Endodermal cell (in vitro differentiated cells): ENCODE measurements around the gene ABHD8. TPM values are rescaled to one million over a fixed set of nuclear protein-coding genes. Genes with fewer than 3 reads are reported as not detected.
A peak's percentile ranks its signal among the peaks of the same experiment; 100 is the strongest.

Source experiments
- DNase-seq: peaks from one replicate; pipeline ENCODE4 v3.0.0-alpha.2; 2017
- H3K27ac ChIP-seq: 2 replicates; pipeline ENCODE4 v1.5.1; 2013; ENCODE audit warnings: mild to moderate bottlenecking, low read depth, low read length, moderate library complexity
- H3K27me3 ChIP-seq: 2 replicates; pipeline ENCODE4 v1.6.1; 2013; ENCODE audit warnings: mild to moderate bottlenecking, low read length, moderate library complexity; ENCODE audit not compliant: insufficient read depth, control insufficient read depth, poor library complexity, severe bottlenecking
- H3K36me3 ChIP-seq: 2 replicates; pipeline ENCODE4 v1.7.0; 2013; ENCODE audit warnings: mild to moderate bottlenecking, low read length, moderate library complexity; ENCODE audit not compliant: control insufficient read depth, insufficient read depth
- H3K4me1 ChIP-seq: one replicate; pipeline ENCODE4 v1.7.0; 2013; ENCODE audit warnings: low read length; ENCODE audit not compliant: control insufficient read depth, insufficient read depth
- H3K4me3 ChIP-seq: 2 replicates; pipeline ENCODE4 v1.5.1; 2013; ENCODE audit warnings: mild to moderate bottlenecking, low read length, moderate library complexity
- H3K9ac ChIP-seq: 2 replicates; pipeline ENCODE4 v1.6.1; 2013; ENCODE audit warnings: mild to moderate bottlenecking, low read length, moderate library complexity; ENCODE audit not compliant: poor library complexity, severe bottlenecking; ENCODE audit errors: extremely low read depth
- H3K9me3 ChIP-seq: 2 replicates; pipeline ENCODE4 v1.6.1; 2013; ENCODE audit warnings: mild to moderate bottlenecking, low read length, moderate library complexity; ENCODE audit not compliant: control insufficient read depth
- H3K27ac Mint-ChIP-seq: 2 replicates; pipeline ENCODE4 v1.8.0; 2020; ENCODE audit warnings: mixed read lengths
- H3K27me3 Mint-ChIP-seq: 2 replicates; pipeline ENCODE4 v1.8.0; 2021; ENCODE audit warnings: mild to moderate bottlenecking, mixed read lengths; ENCODE audit not compliant: insufficient read depth
- H3K36me3 Mint-ChIP-seq: 2 replicates; pipeline ENCODE4 v1.8.0; 2020; ENCODE audit warnings: low read depth, mixed read lengths
- H3K4me1 Mint-ChIP-seq: 2 replicates; pipeline ENCODE4 v1.8.0; 2020; ENCODE audit warnings: mixed read lengths
- H3K4me3 Mint-ChIP-seq: 2 replicates; pipeline ENCODE4 v1.8.0; 2020; ENCODE audit warnings: mild to moderate bottlenecking, moderate library complexity, mixed read lengths
- H3K9me3 Mint-ChIP-seq: 2 replicates; pipeline ENCODE4 v1.8.0; 2020; ENCODE audit warnings: mild to moderate bottlenecking, mixed read lengths
- WGBS, 2 experiments: methylation state at CpG; one replicate each; pipeline versions ENCODE4 v1.1.5 to v1.1.7; 2013; ENCODE audit warnings: missing lambda C conversion rate in 2 of 2, mixed read lengths in 1 of 2; ENCODE audit not compliant: insufficient coverage in 1 of 2, insufficient read length in 1 of 2; 5-methylcytosine and 5-hydroxymethylcytosine counted together
- total RNA-seq, 2 donors: library from RNA; stranded (reverse); fragmentation: NEBNext Ultra II Directional in 1 of 2; extraction: Animal tissue kit (Norgen Biotek cat#: 25700) in 1 of 2; gene quantifications; 2 replicates in 1 of 2; 3 replicates in 1 of 2; pipeline ENCODE4 v1.2.1, GENCODE V29; 2021
- TF ChIP-seq, protein P1 (sequence below): fragments of 200-600 bp; sonication (generic); conservative IDR thresholded peaks from 2 replicates; pipeline ENCODE4 v1.5.0; 2021; ENCODE audit warnings: antibody characterized with exemption, mild to moderate bottlenecking

Gene ABHD8
- total RNA-seq, 2 donors from 2014 or later, result 11.6 to 21.1 TPM

- Histone ChIP-seq H3K9me3 (no peaks in the 10 kb centered on the region), H3K4me1 (peaks cover 7% of the 10 kb centered on the region), H3K36me3 (peaks cover 8% of the 10 kb centered on the region), H3K27ac (no peak overlapping the region), H3K9ac (no peak overlapping the region), H3K4me3 (peak overlapping the region; percentile 100), H3K27me3 (no peaks in the 10 kb centered on the region)
- Mint-ChIP-seq H3K4me3 (peak overlapping the region; percentile 95), H3K27me3 (peaks cover 4% of the 10 kb centered on the region), H3K9me3 (no peaks in the 10 kb centered on the region), H3K27ac (no peak overlapping the region), H3K36me3 (peaks cover 15% of the 10 kb centered on the region), H3K4me1 (peaks cover 3% of the 10 kb centered on the region)
- 95 to 98% methylated on average over 23 to 30 of the region's 30 CpGs for WGBS, 2 experiments
- TF ChIP-seq, protein P1, sequence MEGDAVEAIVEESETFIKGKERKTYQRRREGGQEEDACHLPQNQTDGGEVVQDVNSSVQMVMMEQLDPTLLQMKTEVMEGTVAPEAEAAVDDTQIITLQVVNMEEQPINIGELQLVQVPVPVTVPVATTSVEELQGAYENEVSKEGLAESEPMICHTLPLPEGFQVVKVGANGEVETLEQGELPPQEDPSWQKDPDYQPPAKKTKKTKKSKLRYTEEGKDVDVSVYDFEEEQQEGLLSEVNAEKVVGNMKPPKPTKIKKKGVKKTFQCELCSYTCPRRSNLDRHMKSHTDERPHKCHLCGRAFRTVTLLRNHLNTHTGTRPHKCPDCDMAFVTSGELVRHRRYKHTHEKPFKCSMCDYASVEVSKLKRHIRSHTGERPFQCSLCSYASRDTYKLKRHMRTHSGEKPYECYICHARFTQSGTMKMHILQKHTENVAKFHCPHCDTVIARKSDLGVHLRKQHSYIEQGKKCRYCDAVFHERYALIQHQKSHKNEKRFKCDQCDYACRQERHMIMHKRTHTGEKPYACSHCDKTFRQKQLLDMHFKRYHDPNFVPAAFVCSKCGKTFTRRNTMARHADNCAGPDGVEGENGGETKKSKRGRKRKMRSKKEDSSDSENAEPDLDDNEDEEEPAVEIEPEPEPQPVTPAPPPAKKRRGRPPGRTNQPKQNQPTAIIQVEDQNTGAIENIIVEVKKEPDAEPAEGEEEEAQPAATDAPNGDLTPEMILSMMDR, result no peak
- DNase-seq, result peak; percentile 49
Observed at GRCh38 chr19:17338433-17339078, 35.3 kb upstream of the ABHD8 start.

- no peak overlapping the region for H3K27ac ChIP-seq
- Mint-ChIP-seq H3K4me1 (peaks cover 3% of the 10 kb centered on the region), H3K4me3 (peak overlapping the region; percentile 95), H3K36me3 (peaks cover 20% of the 10 kb centered on the region), H3K27me3 (peaks cover 4% of the 10 kb centered on the region), H3K27ac (peak overlapping the region; percentile 99), H3K9me3 (no peaks in the 10 kb centered on the region)
- no peaks in the 10 kb centered on the region for H3K9me3 ChIP-seq
- H3K27me3 ChIP-seq, result no peaks in the 10 kb centered on the region
- peak overlapping the region; percentile 100 for H3K4me3 ChIP-seq
- TF ChIP-seq, protein P1, result no peak
- H3K4me1 ChIP-seq, result peaks cover 7% of the 10 kb centered on the region
- DNase-seq, result no peak
- 9 to 13% methylated on average over 39 to 50 of the region's 50 CpGs for WGBS, 2 experiments
- peaks cover 12% of the 10 kb centered on the region for H3K36me3 ChIP-seq
- peak overlapping the region; percentile 44 for H3K9ac ChIP-seq
Observed at GRCh38 chr19:17337675-17338432, 34.6 kb upstream of the ABHD8 start.

DNA sequence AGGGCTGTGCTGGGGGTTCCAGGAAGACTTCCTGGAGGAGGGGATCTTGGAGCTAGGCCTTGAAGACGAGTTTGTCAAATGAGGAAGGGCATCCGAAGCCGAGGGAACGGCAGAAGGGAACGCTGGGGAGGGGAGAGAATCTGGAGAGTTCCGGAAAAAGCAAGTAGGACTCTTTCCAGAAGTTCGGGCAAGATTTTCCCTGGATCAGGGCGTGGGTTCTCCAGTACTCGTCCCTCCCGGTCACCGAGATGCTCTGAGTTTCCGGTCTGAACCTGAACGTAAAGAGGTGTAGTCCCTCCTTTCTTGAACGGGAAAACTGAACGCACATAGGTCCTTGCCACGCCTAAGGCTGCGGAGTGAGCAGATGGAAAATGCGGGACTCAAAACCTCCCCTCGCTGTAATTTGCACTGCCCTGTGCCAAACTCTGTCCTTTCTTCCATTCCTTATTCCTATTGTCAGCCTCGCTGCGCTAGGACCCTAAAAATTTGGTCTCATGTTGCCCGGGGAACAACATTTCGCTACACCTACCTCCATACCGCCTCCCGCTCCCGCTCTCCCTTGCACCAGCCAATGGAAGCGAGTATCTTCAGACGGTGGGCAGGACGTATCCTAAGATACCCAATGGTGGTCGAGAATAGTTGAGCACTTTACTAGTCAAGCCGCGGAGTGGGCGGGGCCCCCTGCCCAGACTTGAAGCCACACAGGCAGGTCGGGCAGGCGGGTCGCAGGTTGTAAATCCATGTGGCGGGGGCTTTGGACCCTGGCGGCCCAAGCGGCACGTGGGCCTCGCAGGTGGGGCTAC is 33.8 kb upstream of the ABHD8 start, which contains the start of gene GTPBP3:
Gene GTPBP3 (plus strand): TSS at position 682 of the 803 bp plus-strand sequence. CDS start 59 bp downstream, at position 741.
- Mint-ChIP-seq H3K27me3 (peaks cover 4% of the 10 kb centered on the region), H3K4me1 (peaks cover 3% of the 10 kb centered on the region), H3K9me3 (no peaks in the 10 kb centered on the region), H3K27ac (peak within 1 kb of the TSS; percentile 99), H3K4me3 (peak within 1 kb of the TSS; percentile 95), H3K36me3 (peaks cover 23% of the 10 kb centered on the region)
- H3K9me3 ChIP-seq, result no peaks in the 10 kb centered on the region
- peaks cover 7% of the 10 kb centered on the region for H3K4me1 ChIP-seq
- peak within 1 kb of the TSS; percentile 86 for H3K9ac ChIP-seq
- H3K27me3 ChIP-seq, result no peaks in the 10 kb centered on the region
- WGBS, 2 experiments, result 0% methylated on average over 26 to 41 of the region's 41 CpGs
- DNase-seq, result peak; percentile 99
- peaks cover 14% of the 10 kb centered on the region for H3K36me3 ChIP-seq
- H3K4me3 ChIP-seq, result peak within 1 kb of the TSS; percentile 100
- TF ChIP-seq, protein P1, result no peak
- peak within 1 kb of the TSS; percentile 87 for H3K27ac ChIP-seq
